Measurements from ENCODE around the gene RRP8. TPM values are rescaled to one million over a fixed set of nuclear protein-coding genes. Genes with fewer than 3 reads are reported as not detected.

The RRP8 gene
- total and polyA plus RNA-seq, 8 donors, result 1.8 to 23.1 (median 14.8) TPM

DNA sequence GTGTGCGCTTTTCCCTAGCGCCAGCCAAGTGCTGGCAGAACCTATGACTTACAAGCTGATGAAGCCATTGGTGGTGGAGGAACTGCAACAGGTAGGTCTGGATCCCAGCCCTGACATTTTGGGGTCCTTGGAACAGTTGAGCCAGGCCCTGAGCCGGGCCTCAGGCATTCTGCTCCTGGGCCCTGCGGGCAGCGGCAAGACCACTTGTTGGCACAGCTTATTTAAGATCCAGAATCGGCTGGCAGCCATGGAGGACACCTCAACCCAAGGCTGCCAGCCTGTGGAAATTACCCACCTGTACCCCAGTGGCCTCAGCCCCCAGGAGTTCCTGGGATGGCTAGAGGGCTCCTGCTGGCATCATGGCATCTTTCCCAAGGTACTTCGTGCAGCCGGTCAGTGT, 56.7 kb downstream of the RRP8 start:
- no peaks in the 10 kb centered on the region for H3K9me3 ChIP-seq
- no peak for TF ChIP-seq POLR2AphosphoS5 (IDR thresholded peaks at IDR 0.05)
- 93 to 99% (median 97%) methylated on average over 6 to 8 of the region's 8 CpGs for WGBS, 5 donors
- H3K27me3 ChIP-seq, result no peaks in the 10 kb centered on the region
- intact Hi-C loops (cut with DNase I; ENCODE audit: low total_unique reads), result no loop called here
- H3K36me3 ChIP-seq, result peaks cover 0 to 45% (median 31%) of the 10 kb centered on the region in 4 donors
- H3K4me3 ChIP-seq, result no peak overlapping the region
- H3K27ac ChIP-seq, result no peak overlapping the region
- DNase-seq, result no peak
- no peaks in the 10 kb centered on the region for H3K4me1 ChIP-seq

DNA sequence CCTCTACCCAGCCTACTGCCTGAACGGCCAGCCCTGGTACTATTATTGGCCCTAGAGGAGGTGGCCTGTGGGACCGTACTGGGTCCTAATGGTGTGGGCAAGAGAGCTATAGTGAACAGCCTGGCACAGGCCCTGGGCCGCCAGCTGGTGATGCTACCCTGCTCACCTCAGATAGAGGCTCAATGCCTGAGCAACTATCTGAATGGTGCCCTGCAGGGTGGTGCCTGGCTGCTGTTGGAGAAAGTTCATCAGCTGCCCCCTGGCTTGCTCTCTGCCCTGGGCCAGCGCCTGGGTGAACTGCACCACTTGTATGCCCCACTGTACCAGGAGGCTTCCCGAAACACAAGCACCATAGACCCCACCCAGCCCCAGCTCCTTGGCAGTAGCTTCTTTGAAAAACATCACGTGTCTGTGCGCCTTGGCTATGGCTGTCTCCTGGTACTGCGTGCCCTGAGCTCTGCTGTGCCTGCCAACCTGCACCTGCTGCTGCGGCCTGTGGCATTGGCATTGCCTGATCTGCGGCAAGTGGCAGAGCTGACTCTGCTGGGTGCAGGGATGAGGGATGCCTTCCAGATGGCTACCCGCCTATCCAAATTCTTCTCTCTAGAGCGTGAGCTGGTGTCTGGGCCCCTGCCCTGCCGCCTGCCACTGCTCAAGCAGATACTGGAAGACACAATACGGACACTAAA, 57.4 kb downstream of the RRP8 start:
- TF ChIP-seq POLR2AphosphoS5 (IDR thresholded peaks at IDR 0.05) (no peak), EP300 (IDR thresholded peaks at IDR 0.05) (no peak), POLR2A (IDR thresholded peaks at IDR 0.05) (no peak)
- TF ChIP-seq, protein P1, sequence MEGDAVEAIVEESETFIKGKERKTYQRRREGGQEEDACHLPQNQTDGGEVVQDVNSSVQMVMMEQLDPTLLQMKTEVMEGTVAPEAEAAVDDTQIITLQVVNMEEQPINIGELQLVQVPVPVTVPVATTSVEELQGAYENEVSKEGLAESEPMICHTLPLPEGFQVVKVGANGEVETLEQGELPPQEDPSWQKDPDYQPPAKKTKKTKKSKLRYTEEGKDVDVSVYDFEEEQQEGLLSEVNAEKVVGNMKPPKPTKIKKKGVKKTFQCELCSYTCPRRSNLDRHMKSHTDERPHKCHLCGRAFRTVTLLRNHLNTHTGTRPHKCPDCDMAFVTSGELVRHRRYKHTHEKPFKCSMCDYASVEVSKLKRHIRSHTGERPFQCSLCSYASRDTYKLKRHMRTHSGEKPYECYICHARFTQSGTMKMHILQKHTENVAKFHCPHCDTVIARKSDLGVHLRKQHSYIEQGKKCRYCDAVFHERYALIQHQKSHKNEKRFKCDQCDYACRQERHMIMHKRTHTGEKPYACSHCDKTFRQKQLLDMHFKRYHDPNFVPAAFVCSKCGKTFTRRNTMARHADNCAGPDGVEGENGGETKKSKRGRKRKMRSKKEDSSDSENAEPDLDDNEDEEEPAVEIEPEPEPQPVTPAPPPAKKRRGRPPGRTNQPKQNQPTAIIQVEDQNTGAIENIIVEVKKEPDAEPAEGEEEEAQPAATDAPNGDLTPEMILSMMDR (IDR thresholded peaks at IDR 0.05), result no peak
- Histone ChIP-seq H3K4me3 (no peak overlapping the region), H3K27me3 (no peaks in the 10 kb centered on the region), H3K9me3 (no peaks in the 10 kb centered on the region), H3K36me3 (peaks cover 0 to 45% (median 31%) of the 10 kb centered on the region in 4 donors), H3K4me1 (no peaks in the 10 kb centered on the region), H3K27ac (no peak overlapping the region)
- intact Hi-C loops (cut with DNase I; ENCODE audit: low total_unique reads), result no loop called here
- DNase-seq, result no peak
- 94 to 98% (median 97%) methylated on average over 10 to 14 of the region's 14 CpGs for WGBS, 5 donors

Other genes starting within 250 kb of the RRP8 start
- gene SMPD1, start 213.1 kb downstream of the RRP8 start, total RNA-seq, result 10 to 100 TPM in 3 of 5 donors, 1 to 10 TPM in 2; 7.6 to 66.9 (median 31.4) TPM
- gene SMPD1, start 213.1 kb downstream of the RRP8 start, polyA plus RNA-seq, result 10 to 100 TPM; 16.0 to 20.2 (median 16.9) TPM
- 10 to 100 TPM; 19.4 to 60.1 (median 26.6) TPM for gene APBB1, start 184.5 kb downstream of the RRP8 start, total RNA-seq
- 10 to 100 TPM; 18.8 to 22.8 (median 19.5) TPM for gene APBB1, start 184.5 kb downstream of the RRP8 start, polyA plus RNA-seq
- gene HPX, start 162.6 kb downstream of the RRP8 start, total RNA-seq, result 10 to 100 TPM in 1 of 5 donors, not detected in 4; 27.2 TPM
- 1 to 10 TPM in 2 of 3 donors, under 1 TPM in 1; 0.31 to 2.0 (median 1.5) TPM for gene HPX, start 162.6 kb downstream of the RRP8 start, polyA plus RNA-seq
- gene TRIM3, start 129.7 kb downstream of the RRP8 start, total RNA-seq, result 100 to 1,000 TPM in 1 of 5 donors, 10 to 100 TPM in 4; 10.9 to 474 (median 34.2) TPM
- 10 to 100 TPM; 12.8 to 50.1 (median 16.7) TPM for gene TRIM3, start 129.7 kb downstream of the RRP8 start, polyA plus RNA-seq
- gene ARFIP2, start 122.3 kb downstream of the RRP8 start, total RNA-seq, result 10 to 100 TPM; 44.0 to 91.1 (median 76.4) TPM
- 10 to 100 TPM; 44.8 to 69.7 (median 52.0) TPM for gene ARFIP2, start 122.3 kb downstream of the RRP8 start, polyA plus RNA-seq
- gene TIMM10B, start 122.1 kb downstream of the RRP8 start, total RNA-seq, result 100 to 1,000 TPM in 1 of 5 donors, 10 to 100 TPM in 3, 1 to 10 TPM in 1; 9.3 to 103 (median 25.9) TPM
- gene TIMM10B, start 122.1 kb downstream of the RRP8 start, polyA plus RNA-seq, result 10 to 100 TPM; 14.9 to 25.8 (median 25.3) TPM
- 10 to 100 TPM; 10.6 to 45.1 (median 24.0) TPM for gene DNHD1, start 106.3 kb downstream of the RRP8 start, total RNA-seq
- gene DNHD1, start 106.3 kb downstream of the RRP8 start, polyA plus RNA-seq, result 1 to 10 TPM; 1.8 to 4.8 (median 2.6) TPM
- gene ILK, start 158 bp upstream of the RRP8 start, total RNA-seq, result 100 to 1,000 TPM in 4 of 5 donors, 10 to 100 TPM in 1; 60.0 to 308 (median 123) TPM
- 100 to 1,000 TPM; 123 to 138 (median 124) TPM for gene ILK, start 158 bp upstream of the RRP8 start, polyA plus RNA-seq
- gene TAF10, start 8.6 kb upstream of the RRP8 start, total RNA-seq, result 100 to 1,000 TPM in 4 of 5 donors, 10 to 100 TPM in 1; 15.8 to 234 (median 163) TPM
- 100 to 1,000 TPM; 115 to 160 (median 154) TPM for gene TAF10, start 8.6 kb upstream of the RRP8 start, polyA plus RNA-seq
- gene TPP1, start 15.8 kb upstream of the RRP8 start, total RNA-seq, result 100 to 1,000 TPM in 1 of 5 donors, 10 to 100 TPM in 4; 45.9 to 213 (median 91.5) TPM
- gene TPP1, start 15.8 kb upstream of the RRP8 start, polyA plus RNA-seq, result 10 to 100 TPM; 11.9 to 32.8 (median 26.1) TPM
- 10 to 100 TPM in 4 of 5 donors, 1 to 10 TPM in 1; 9.9 to 22.8 (median 17.4) TPM for gene DCHS1, start 52.2 kb upstream of the RRP8 start, total RNA-seq
- gene DCHS1, start 52.2 kb upstream of the RRP8 start, polyA plus RNA-seq, result 1 to 10 TPM in 2 of 3 donors, under 1 TPM in 1; 0.76 to 2.6 (median 1.6) TPM
- 100 to 1,000 TPM in 1 of 5 donors, 10 to 100 TPM in 3, 1 to 10 TPM in 1; 9.0 to 148 (median 20.4) TPM for gene MRPL17, start 79.7 kb upstream of the RRP8 start, total RNA-seq
- 10 to 100 TPM; 43.2 to 52.2 (median 49.4) TPM for gene MRPL17, start 79.7 kb upstream of the RRP8 start, polyA plus RNA-seq
- under 1 TPM in 2 of 5 donors, not detected in 3; 0.29 to 0.55 TPM for gene OR2AG2, start 168.4 kb upstream of the RRP8 start, total RNA-seq
- not detected for gene OR2AG2, start 168.4 kb upstream of the RRP8 start, polyA plus RNA-seq
- under 1 TPM in 1 of 5 donors, not detected in 4; under 0.01 TPM for gene OR2AG1, start 179.4 kb upstream of the RRP8 start, total RNA-seq
- not detected for gene OR2AG1, start 179.4 kb upstream of the RRP8 start, polyA plus RNA-seq
- gene OR6A2, start 196.1 kb upstream of the RRP8 start, total RNA-seq, result under 1 TPM in 1 of 5 donors, not detected in 4; 0.55 TPM
- gene OR6A2, start 196.1 kb upstream of the RRP8 start, polyA plus RNA-seq, result not detected
- not detected for gene OR10A5, start 242.1 kb upstream of the RRP8 start, total RNA-seq
- not detected for gene OR10A5, start 242.1 kb upstream of the RRP8 start, polyA plus RNA-seq